BE2C (cell line): ENCODE measurements around the gene SELENOF.

Experiments used
- DNase-seq: peaks from one replicate; pipeline ENCODE4 v3.0.0-alpha.2; 2020
- H3K27me3 ChIP-seq: fragments of 250-450 bp; sonication (Bioruptor Pico); 2 replicates; pipeline ENCODE4 v1.5.1; 2020; ENCODE audit warnings: mild to moderate bottlenecking
- H3K36me3 ChIP-seq: fragments of 250-450 bp; sonication (Bioruptor Pico); 2 replicates; pipeline ENCODE4 v1.5.1; 2020; ENCODE audit warnings: mild to moderate bottlenecking
- H3K4me1 ChIP-seq: fragments of 250-450 bp; sonication (Bioruptor Pico); 2 replicates; pipeline ENCODE4 v1.5.1; 2020
- H3K4me3 ChIP-seq: 2 replicates; pipeline ENCODE4 v1.5.1; 2011; ENCODE audit warnings: low read depth, low read length
- H3K9me3 ChIP-seq: fragments of 250-450 bp; sonication (Bioruptor Pico); 2 replicates; pipeline ENCODE4 v1.5.1; 2020
- TF ChIP-seq, protein P1 (sequence below): IDR thresholded peaks from 2 replicates; pipeline ENCODE4 v1.5.1; 2012; ENCODE audit warnings: mild to moderate bottlenecking, low read depth, low read length

The SELENOF gene

GRCh38 chr1:86926883-86927282 lies 13.0 kb upstream of the SELENOF start:
- H3K27me3 ChIP-seq: no peaks in the 10 kb centered on the region
- DNase-seq: no peak
- TF ChIP-seq, protein P1, sequence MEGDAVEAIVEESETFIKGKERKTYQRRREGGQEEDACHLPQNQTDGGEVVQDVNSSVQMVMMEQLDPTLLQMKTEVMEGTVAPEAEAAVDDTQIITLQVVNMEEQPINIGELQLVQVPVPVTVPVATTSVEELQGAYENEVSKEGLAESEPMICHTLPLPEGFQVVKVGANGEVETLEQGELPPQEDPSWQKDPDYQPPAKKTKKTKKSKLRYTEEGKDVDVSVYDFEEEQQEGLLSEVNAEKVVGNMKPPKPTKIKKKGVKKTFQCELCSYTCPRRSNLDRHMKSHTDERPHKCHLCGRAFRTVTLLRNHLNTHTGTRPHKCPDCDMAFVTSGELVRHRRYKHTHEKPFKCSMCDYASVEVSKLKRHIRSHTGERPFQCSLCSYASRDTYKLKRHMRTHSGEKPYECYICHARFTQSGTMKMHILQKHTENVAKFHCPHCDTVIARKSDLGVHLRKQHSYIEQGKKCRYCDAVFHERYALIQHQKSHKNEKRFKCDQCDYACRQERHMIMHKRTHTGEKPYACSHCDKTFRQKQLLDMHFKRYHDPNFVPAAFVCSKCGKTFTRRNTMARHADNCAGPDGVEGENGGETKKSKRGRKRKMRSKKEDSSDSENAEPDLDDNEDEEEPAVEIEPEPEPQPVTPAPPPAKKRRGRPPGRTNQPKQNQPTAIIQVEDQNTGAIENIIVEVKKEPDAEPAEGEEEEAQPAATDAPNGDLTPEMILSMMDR: no peak
- no peaks in the 10 kb centered on the region for H3K36me3 ChIP-seq
- H3K4me3 ChIP-seq: no peak overlapping the region
- H3K9me3 ChIP-seq: no peaks in the 10 kb centered on the region; the same call in 1 of the 2 replicates
- H3K4me1 ChIP-seq: no peaks in the 10 kb centered on the region

DNA sequence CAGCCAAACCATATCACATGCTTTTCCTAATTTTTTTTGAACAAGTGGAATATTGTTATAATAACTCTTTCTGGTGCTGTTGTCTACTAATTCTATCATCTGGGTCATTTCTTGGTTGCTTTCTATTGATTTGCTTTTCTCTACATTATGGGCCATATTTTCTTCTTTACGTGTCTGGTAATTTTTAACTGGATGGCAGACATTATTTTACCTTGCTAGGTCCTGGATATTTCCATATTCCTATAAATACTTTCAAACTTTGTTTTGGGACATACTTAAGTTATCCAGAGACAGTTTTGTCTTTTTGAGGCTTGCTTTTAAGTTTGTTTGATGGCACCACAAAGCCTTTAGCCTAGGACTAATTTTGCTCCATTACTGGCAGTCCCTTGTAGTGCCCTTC lies 11.8 kb upstream of the SELENOF start:
- Histone ChIP-seq H3K4me1 (no peaks in the 10 kb centered on the region), H3K36me3 (no peaks in the 10 kb centered on the region), H3K9me3 (no peaks in the 10 kb centered on the region; the same call in 1 of the 2 replicates), H3K4me3 (no peak overlapping the region), H3K27me3 (no peaks in the 10 kb centered on the region)
- no peak for DNase-seq
- TF ChIP-seq, protein P1: no peak

GRCh38 chr1:86924324-86924960 lies 10.5 kb upstream of the SELENOF start:
- Histone ChIP-seq H3K36me3 (no peaks in the 10 kb centered on the region), H3K9me3 (no peaks in the 10 kb centered on the region; the same call in 1 of the 2 replicates), H3K4me1 (no peaks in the 10 kb centered on the region), H3K27me3 (no peaks in the 10 kb centered on the region), H3K4me3 (no peak overlapping the region)
- TF ChIP-seq, protein P1: no peak
- no peak for DNase-seq

DNA sequence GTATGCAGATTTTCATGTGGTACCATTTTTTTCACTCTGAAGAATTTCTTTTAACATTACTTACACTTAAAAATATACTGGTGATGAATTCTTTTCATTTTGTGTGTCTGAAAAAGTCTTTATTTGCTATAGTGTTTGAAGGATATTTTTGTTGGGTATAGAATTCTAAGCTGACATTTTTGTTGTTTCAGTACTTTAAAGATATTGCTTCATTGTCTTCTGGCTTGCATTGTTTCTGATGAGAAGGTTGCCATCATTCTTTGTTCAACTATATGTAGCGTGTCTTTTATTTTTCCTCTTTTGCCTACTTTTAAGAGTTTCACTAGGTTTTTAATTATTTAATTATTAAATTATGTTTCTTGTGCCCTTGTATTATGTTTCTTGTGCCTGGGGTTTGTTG lies 8.5 kb upstream of the SELENOF start:
- TF ChIP-seq, protein P1: no peak
- no peaks in the 10 kb centered on the region for H3K4me1 ChIP-seq
- no peaks in the 10 kb centered on the region for H3K27me3 ChIP-seq
- no peak for DNase-seq
- H3K4me3 ChIP-seq: no peak overlapping the region
- no peaks in the 10 kb centered on the region for H3K36me3 ChIP-seq
- H3K9me3 ChIP-seq: no peaks in the 10 kb centered on the region; the same call in 1 of the 2 replicates

GRCh38 chr1:86916752-86917151 lies 2.8 kb upstream of the SELENOF start:
- TF ChIP-seq, protein P1: no peak
- no peaks in the 10 kb centered on the region for H3K27me3 ChIP-seq
- DNase-seq: no peak
- H3K9me3 ChIP-seq: no peaks in the 10 kb centered on the region
- no peak overlapping the region; the same call in none of the 2 replicates for H3K4me3 ChIP-seq
- H3K4me1 ChIP-seq: no peaks in the 10 kb centered on the region
- H3K36me3 ChIP-seq: no peaks in the 10 kb centered on the region

DNA sequence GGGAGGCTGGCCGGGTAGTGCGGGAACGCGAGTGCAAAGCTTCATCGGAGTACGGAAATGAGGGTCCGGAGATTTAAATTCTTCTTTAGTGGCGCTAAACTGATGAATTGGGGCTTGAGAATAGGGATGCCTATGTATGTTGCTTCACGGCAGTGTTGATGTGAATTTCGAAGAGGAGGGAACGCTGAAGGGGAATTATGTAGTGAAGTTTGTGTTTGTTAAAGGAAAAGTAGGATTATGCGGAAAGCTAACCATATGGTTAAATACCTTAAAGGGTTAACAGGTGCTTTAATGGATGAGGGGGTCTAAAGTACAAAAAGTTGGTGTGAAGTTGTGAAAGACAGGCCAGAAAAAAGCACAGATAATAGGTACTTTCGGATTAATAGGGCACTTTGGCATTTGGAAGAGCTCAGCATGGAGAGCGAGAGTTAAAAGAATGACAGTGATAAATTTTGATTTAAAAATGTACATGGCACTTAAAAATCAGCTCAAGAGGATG lies 1.9 kb upstream of the SELENOF start:
- H3K36me3 ChIP-seq: no peaks in the 10 kb centered on the region
- no peak for DNase-seq
- H3K4me1 ChIP-seq: no peaks in the 10 kb centered on the region
- no peaks in the 10 kb centered on the region for H3K9me3 ChIP-seq
- TF ChIP-seq, protein P1: no peak
- peak overlapping the region; percentile 81 for H3K4me3 ChIP-seq
- no peaks in the 10 kb centered on the region for H3K27me3 ChIP-seq
